Measurements from ENCODE around the gene OSTN.
"Not testable (repeated sequence)": the region's sequence is repeated elsewhere in the genome, so short reads cannot be mapped to it uniquely, and the experiment has no call there.

The OSTN gene

GRCh38 chr3:191268737-191269136 is 69.7 kb downstream of the OSTN start:
- no peak for DNase-seq (ENCODE audit: low read depth in 2 of 2)

GRCh38 chr3:191269289-191270085 is 70.4 kb downstream of the OSTN start:
- DNase-seq (ENCODE audit: low read depth in 2 of 2) = no peak

- DNase-seq (ENCODE audit: low read depth in 2 of 2) = not testable (repeated sequence)
These were observed 76.2 kb downstream of the OSTN start for GRCh38 chr3:191275244-191275643.

- DNase-seq (ENCODE audit: low read depth in 2 of 2) = no peak
These were observed 76.7 kb downstream of the OSTN start for GRCh38 chr3:191275751-191276150.

- no peak for DNase-seq (ENCODE audit: low read depth in 2 of 2)
These were observed 81.1 kb downstream of the OSTN start for GRCh38 chr3:191280111-191280510.

- DNase-seq (ENCODE audit: low read depth in 2 of 2) = no peak
These were observed 81.8 kb downstream of the OSTN start for GRCh38 chr3:191280882-191281281.

GRCh38 chr3:191282251-191283185 is 83.5 kb downstream of the OSTN start:
- no peak for DNase-seq (ENCODE audit: low read depth in 2 of 2)

GRCh38 chr3:191283400-191283799 is 84.4 kb downstream of the OSTN start:
- DNase-seq (ENCODE audit: low read depth in 2 of 2) = no peak

- no peak for DNase-seq (ENCODE audit: low read depth in 2 of 2)
These were observed 91.4 kb downstream of the OSTN start for GRCh38 chr3:191290311-191291025.

- DNase-seq (ENCODE audit: low read depth in 2 of 2) = no peak
These were observed 93.4 kb downstream of the OSTN start for GRCh38 chr3:191292243-191293015.

GRCh38 chr3:191294291-191294690 is 95.2 kb downstream of the OSTN start:
- DNase-seq (ENCODE audit: low read depth in 2 of 2) = no peak

- no peak for DNase-seq (ENCODE audit: low read depth in 2 of 2)
These were observed 97.0 kb downstream of the OSTN start for GRCh38 chr3:191296041-191296541.

GRCh38 chr3:191298846-191299245 is 99.8 kb downstream of the OSTN start:
- DNase-seq (ENCODE audit: low read depth in 2 of 2) = no peak

- no peak for DNase-seq (ENCODE audit: low read depth in 2 of 2)
These were observed 101.4 kb downstream of the OSTN start for GRCh38 chr3:191300422-191300821.

GRCh38 chr3:191301017-191301416 is 102.0 kb downstream of the OSTN start:
- no peak for DNase-seq (ENCODE audit: low read depth in 2 of 2)

GRCh38 chr3:191301782-191302411 is 102.9 kb downstream of the OSTN start:
- no peak for DNase-seq (ENCODE audit: low read depth in 2 of 2)

GRCh38 chr3:191302451-191302850 is 103.4 kb downstream of the OSTN start:
- DNase-seq (ENCODE audit: low read depth in 2 of 2) = no peak

GRCh38 chr3:191303596-191303995 is 104.6 kb downstream of the OSTN start:
- no peak for DNase-seq (ENCODE audit: low read depth in 2 of 2)

- DNase-seq (ENCODE audit: low read depth in 2 of 2) = no peak
These were observed 107.4 kb downstream of the OSTN start for GRCh38 chr3:191306428-191306827.

- no peak for DNase-seq (ENCODE audit: low read depth in 2 of 2)
These were observed 108.3 kb downstream of the OSTN start for GRCh38 chr3:191307341-191307740.

GRCh38 chr3:191313296-191313695 is 114.3 kb downstream of the OSTN start:
- DNase-seq (ENCODE audit: low read depth in 2 of 2) = no peak
